ENCODE data around the gene HECW1. TPM values are rescaled to one million over a fixed set of nuclear protein-coding genes. Genes with fewer than 3 reads are reported as not detected.

Gene HECW1
- total RNA-seq, 1 experiment from 2014 or later: 0.77 TPM

DNA sequence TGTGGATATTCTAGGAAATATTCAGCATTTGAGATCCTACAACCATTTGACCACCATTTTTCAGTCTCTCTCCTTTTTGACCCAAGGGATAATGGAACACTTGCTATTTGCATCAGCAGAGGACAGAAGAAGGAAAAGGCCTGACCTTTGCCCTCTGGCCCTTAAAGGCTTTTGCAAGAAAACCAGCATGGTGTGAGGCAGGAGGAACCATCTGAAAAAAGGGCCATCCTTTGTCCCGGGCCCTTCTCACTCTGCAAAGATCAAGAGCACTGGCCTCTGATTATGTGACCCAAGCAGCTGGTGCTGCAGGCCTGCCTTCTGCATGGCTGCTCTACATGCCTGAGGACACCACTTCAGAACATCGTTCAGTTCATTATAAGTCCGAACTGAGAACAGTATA, 337.1 kb downstream of the HECW1 start:
- Histone ChIP-seq H3K4me1 (ENCODE audit: control insufficient read depth, insufficient read depth, low read length) (no peaks in the 10 kb centered on the region), H3K27me3 (ENCODE audit: control insufficient read depth, insufficient read depth, low read length) (peaks cover 50% of the 10 kb centered on the region), H3K4me3 (ENCODE audit: low read depth in 2 of 2, low read length in 2 of 2) (no peak overlapping the region), H3K27ac (ENCODE audit: low read length) (no peak overlapping the region), H3K36me3 (ENCODE audit: control insufficient read depth, insufficient read depth, low read length) (no peaks in the 10 kb centered on the region), H3K9me3 (ENCODE audit: control insufficient read depth, insufficient read depth, low read depth, low read length) (no peaks in the 10 kb centered on the region)
- no TSS peak for BruUV-seq (replicated peaks)
- no peak for ATAC-seq
- TF ChIP-seq, protein P1, sequence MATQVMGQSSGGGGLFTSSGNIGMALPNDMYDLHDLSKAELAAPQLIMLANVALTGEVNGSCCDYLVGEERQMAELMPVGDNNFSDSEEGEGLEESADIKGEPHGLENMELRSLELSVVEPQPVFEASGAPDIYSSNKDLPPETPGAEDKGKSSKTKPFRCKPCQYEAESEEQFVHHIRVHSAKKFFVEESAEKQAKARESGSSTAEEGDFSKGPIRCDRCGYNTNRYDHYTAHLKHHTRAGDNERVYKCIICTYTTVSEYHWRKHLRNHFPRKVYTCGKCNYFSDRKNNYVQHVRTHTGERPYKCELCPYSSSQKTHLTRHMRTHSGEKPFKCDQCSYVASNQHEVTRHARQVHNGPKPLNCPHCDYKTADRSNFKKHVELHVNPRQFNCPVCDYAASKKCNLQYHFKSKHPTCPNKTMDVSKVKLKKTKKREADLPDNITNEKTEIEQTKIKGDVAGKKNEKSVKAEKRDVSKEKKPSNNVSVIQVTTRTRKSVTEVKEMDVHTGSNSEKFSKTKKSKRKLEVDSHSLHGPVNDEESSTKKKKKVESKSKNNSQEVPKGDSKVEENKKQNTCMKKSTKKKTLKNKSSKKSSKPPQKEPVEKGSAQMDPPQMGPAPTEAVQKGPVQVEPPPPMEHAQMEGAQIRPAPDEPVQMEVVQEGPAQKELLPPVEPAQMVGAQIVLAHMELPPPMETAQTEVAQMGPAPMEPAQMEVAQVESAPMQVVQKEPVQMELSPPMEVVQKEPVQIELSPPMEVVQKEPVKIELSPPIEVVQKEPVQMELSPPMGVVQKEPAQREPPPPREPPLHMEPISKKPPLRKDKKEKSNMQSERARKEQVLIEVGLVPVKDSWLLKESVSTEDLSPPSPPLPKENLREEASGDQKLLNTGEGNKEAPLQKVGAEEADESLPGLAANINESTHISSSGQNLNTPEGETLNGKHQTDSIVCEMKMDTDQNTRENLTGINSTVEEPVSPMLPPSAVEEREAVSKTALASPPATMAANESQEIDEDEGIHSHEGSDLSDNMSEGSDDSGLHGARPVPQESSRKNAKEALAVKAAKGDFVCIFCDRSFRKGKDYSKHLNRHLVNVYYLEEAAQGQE (IDR thresholded peaks at IDR 0.05; ENCODE audit: insufficient read depth in 1 of 2, low read depth in 2 of 2, low read length in 1 of 2): no peak
- no peak for TF ChIP-seq SIN3A (IDR thresholded peaks at IDR 0.05; ENCODE audit: borderline replicate concordance, insufficient read depth, low read depth, low read length)
- TF ChIP-seq POLR2AphosphoS5 (IDR thresholded peaks at IDR 0.05; ENCODE audit: low read depth, low read length): no peak
- no peak for TF ChIP-seq TCF7L2 (IDR thresholded peaks at IDR 0.05; ENCODE audit: low read depth, low read length)
- TF ChIP-seq, protein P2, sequence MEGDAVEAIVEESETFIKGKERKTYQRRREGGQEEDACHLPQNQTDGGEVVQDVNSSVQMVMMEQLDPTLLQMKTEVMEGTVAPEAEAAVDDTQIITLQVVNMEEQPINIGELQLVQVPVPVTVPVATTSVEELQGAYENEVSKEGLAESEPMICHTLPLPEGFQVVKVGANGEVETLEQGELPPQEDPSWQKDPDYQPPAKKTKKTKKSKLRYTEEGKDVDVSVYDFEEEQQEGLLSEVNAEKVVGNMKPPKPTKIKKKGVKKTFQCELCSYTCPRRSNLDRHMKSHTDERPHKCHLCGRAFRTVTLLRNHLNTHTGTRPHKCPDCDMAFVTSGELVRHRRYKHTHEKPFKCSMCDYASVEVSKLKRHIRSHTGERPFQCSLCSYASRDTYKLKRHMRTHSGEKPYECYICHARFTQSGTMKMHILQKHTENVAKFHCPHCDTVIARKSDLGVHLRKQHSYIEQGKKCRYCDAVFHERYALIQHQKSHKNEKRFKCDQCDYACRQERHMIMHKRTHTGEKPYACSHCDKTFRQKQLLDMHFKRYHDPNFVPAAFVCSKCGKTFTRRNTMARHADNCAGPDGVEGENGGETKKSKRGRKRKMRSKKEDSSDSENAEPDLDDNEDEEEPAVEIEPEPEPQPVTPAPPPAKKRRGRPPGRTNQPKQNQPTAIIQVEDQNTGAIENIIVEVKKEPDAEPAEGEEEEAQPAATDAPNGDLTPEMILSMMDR (IDR thresholded peaks at IDR 0.05): no peak
- in situ Hi-C loops (cut with HindIII; ENCODE audit: low pct_unique_long_range_greater_than_20kb, low sequenced_read_pairs) (no loop called here), intact Hi-C loops (cut with micrococcal nuclease; ENCODE audit: unreplicated experiment) (no loop called here)
- no peak for DNase-seq (ENCODE audit: low read depth, low spot score)
- ChIA-PET CTCF (no interaction called here), POLR2A (no interaction called here)

DNA sequence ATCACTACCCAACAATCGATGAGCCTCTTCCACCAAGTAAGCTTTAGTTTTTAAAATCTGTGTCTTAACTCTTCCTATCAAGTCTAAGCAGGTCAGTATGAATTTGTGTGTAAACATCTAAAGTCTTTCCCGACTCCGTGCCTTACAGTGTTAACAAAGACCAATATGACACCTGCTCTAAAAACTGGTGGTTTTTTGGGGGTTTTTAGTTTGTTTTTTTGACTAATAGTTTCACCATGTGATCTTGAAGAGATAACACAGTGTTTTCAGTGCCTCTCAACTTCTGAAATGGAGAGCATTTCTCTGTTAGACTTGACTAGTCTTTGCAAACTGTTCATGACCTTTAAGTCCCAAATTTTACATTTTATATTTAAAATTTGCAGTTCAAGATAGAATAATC, 338.4 kb downstream of the HECW1 start:
- Histone ChIP-seq H3K4me3 (ENCODE audit: low read depth in 2 of 2, low read length in 2 of 2) (no peak overlapping the region), H3K27ac (ENCODE audit: low read length) (no peak overlapping the region), H3K4me1 (ENCODE audit: control insufficient read depth, insufficient read depth, low read length) (no peaks in the 10 kb centered on the region), H3K27me3 (ENCODE audit: control insufficient read depth, insufficient read depth, low read length) (peaks cover 46% of the 10 kb centered on the region), H3K9me3 (ENCODE audit: control insufficient read depth, insufficient read depth, low read depth, low read length) (no peaks in the 10 kb centered on the region), H3K36me3 (ENCODE audit: control insufficient read depth, insufficient read depth, low read length) (no peaks in the 10 kb centered on the region)
- CTCF ChIA-PET: no interaction called here
- POLR2A ChIA-PET: no interaction called here
- intact Hi-C loops (cut with micrococcal nuclease; ENCODE audit: unreplicated experiment): no loop called here
- in situ Hi-C loops (cut with HindIII; ENCODE audit: low pct_unique_long_range_greater_than_20kb, low sequenced_read_pairs): no loop called here
- TF ChIP-seq SIN3A (IDR thresholded peaks at IDR 0.05; ENCODE audit: borderline replicate concordance, insufficient read depth, low read depth, low read length): no peak
- TF ChIP-seq TCF7L2 (IDR thresholded peaks at IDR 0.05; ENCODE audit: low read depth, low read length): no peak
- TF ChIP-seq, protein P2 (IDR thresholded peaks at IDR 0.05): no peak
- TF ChIP-seq POLR2AphosphoS5 (IDR thresholded peaks at IDR 0.05; ENCODE audit: low read depth, low read length): no peak
- TF ChIP-seq, protein P1 (IDR thresholded peaks at IDR 0.05; ENCODE audit: insufficient read depth in 1 of 2, low read depth in 2 of 2, low read length in 1 of 2): no peak
- no TSS peak for BruUV-seq (replicated peaks)
- no peak for DNase-seq (ENCODE audit: low read depth, low spot score)
- no peak for ATAC-seq
